GM19328 (cell line): ENCODE measurements around the gene FPGS.

Source experiments
- ATAC-seq: cut with Tn5 transposase; IDR thresholded peaks from one replicate; pipeline ENCODE4 v1.9.1; 2021; ENCODE audit warnings: mild to moderate bottlenecking, moderate library complexity; ENCODE audit not compliant: unreplicated experiment

Gene FPGS

DNA sequence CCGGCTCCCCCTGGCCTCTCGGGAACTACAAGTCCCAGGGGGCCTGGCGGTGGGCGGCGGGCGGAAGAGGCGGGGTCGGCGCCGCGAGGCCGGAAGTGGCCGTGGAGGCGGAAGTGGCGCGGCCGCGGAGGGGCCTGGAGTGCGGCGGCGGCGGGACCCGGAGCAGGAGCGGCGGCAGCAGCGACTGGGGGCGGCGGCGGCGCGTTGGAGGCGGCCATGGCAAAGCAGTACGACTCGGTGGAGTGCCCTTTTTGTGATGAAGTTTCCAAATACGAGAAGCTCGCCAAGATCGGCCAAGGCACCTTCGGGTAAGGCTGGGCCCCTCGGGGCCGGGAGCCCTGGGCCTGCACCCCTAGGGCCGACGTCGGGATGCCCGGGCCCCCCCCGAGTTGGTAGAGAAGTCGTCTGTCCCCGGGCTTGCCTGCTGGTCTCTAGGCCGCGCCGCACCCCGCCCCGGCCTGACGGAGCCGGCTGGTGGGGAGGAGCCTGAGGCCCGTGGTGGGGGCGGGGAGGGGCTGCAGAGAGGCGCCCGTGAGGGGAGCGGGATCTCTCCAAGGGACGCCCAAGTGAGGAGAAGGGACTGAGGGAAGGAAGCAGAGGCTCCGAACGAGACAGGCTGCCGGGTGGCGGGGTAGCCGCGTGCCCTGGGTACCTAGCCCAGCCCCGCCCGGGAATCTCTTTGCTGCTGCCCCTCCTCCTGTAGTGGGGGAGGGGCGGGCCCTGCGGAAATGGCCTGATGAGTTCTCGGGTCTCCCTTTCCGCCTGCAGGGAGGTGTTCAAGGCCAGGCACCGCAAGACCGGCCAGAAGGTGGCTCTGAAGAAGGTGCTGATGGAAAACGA, 16.5 kb upstream of the FPGS start, which contains the start of gene CDK9:
Gene CDK9 (plus strand): TSS at position 102 of the 840 bp plus-strand sequence. CDS start 115 bp downstream, at position 217.
- peak; percentile 57 for ATAC-seq

DNA sequence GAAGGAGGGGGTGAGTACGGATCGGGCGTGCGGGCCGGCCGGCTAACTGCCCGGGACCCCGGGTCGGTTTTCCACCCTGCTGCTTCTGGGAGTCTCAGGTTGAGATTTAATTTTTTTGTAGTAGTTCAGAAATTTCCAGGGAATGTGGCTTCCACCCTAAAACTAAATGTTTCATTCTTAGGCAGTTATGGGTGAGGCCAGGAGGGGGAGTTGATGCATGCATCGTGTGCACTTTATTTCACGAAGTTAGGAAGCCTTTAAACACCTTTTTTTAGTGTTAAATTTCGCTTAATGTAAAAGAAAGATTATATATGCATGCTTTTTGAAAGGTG, 15.9 kb upstream of the FPGS start:
- no peak for ATAC-seq

GRCh38 chr9:127788337-127789011, 14.2 kb upstream of the FPGS start:
- no peak for ATAC-seq

DNA sequence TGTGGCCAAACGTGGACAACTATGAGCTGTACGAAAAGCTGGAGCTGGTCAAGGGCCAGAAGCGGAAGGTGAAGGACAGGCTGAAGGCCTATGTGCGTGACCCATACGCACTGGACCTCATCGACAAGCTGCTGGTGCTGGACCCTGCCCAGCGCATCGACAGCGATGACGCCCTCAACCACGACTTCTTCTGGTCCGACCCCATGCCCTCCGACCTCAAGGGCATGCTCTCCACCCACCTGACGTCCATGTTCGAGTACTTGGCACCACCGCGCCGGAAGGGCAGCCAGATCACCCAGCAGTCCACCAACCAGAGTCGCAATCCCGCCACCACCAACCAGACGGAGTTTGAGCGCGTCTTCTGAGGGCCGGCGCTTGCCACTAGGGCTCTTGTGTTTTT, 13.5 kb upstream of the FPGS start:
- ATAC-seq = no peak

- no peak for ATAC-seq
These were observed 12.4 kb upstream of the FPGS start for GRCh38 chr9:127790094-127790855.

DNA sequence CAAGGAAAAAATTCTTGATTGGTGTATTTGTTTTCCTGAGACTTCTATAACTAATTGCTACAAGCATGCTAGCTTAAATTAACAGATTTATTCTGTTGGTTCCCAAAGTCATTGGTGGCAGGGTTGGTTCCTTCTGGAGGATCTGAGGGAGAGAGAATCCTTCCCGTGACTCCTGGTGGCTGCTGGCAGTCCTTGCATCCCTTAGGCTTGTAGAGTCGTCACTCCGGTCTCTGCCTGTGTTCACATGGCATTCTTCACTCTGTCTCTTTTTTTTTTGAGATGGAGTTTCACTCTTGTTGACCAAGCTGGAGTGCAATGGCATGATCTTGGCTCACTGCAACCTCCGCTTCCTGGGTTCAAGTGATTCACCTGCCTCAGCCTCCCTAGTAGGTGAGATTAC, 11.6 kb upstream of the FPGS start:
- ATAC-seq = no peak

DNA sequence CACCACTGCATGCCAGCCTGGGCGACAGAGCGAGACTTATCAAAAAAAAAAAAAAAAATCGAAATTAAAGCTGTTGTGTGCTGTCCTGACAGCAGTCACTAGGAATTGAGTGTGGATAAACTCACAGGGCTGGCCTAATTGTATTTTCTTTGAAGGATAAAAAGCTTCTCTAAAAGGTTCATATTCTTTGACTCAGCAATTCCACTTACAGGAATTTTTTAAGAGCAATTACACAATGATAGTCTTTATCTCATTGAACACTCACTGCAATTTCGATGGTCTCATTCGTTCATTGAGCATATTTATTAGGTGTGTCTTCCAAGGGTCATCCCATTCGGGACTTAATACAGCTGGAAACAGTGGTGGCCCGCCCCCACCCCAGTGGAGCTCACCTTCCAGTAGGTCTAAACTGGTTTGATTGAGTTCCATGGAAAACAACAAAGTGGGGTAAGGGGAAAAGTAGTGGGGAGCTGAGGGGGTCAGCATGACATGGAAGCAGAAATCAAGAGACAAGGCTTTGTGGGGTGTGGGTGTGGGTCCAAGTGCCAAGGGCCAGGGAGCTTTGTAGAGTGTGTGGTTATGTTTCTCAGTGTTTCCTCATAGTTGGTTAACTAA, 10.2 kb upstream of the FPGS start:
- ATAC-seq = no peak

- ATAC-seq = no peak
These were observed 9.5 kb upstream of the FPGS start for GRCh38 chr9:127793093-127793708.

GRCh38 chr9:127794001-127794791, 8.5 kb upstream of the FPGS start:
- ATAC-seq = no peak

GRCh38 chr9:127796225-127796813, 6.4 kb upstream of the FPGS start:
- no peak for ATAC-seq

- ATAC-seq = no peak
These were observed 5.8 kb upstream of the FPGS start for GRCh38 chr9:127796852-127797370.

- no peak for ATAC-seq
These were observed 617 bp upstream of the FPGS start for GRCh38 chr9:127801955-127802575.

GRCh38 chr9:127803507-127804352, 1.0 kb downstream of the FPGS start:
- ATAC-seq = no peak

- ATAC-seq = no peak
These were observed 2.9 kb downstream of the FPGS start for GRCh38 chr9:127805620-127806019.

DNA sequence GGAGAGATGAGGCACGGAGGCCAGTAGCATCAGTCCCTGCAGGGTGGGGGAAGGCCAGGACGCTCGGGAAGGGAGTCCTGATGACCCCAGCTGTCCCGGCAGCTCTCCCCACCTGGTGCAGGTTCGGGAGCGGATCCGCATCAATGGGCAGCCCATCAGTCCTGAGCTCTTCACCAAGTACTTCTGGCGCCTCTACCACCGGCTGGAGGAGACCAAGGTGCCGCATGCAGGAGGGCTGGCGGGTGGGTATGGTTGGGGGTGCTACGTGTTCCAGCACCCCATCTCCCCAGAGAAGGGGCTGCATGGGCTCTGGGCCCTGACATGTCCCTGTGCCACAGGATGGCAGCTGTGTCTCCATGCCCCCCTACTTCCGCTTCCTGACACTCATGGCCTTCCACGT, 4.2 kb downstream of the FPGS start:
- no peak for ATAC-seq

- no peak for ATAC-seq
These were observed 5.8 kb downstream of the FPGS start for GRCh38 chr9:127808347-127809001.

- ATAC-seq = no peak
These were observed 6.4 kb downstream of the FPGS start for GRCh38 chr9:127809002-127809539.
